Endothelial cell of umbilical vein (primary cell): ENCODE measurements around the gene RNF112. TPM values are rescaled to one million over a fixed set of nuclear protein-coding genes. Genes with fewer than 3 reads are reported as not detected.

Experiments
- BruUV-seq: library from RNA; stranded (reverse); fragments of 400-500 nt; replicated peaks from 2 replicates; lab custom pipeline; 2021; lab: Mats Ljungman, UMichigan
- CTCF ChIA-PET: fragments of 300-600, 350-600 bp; sonication (Branson Sonifier 250); formaldehyde crosslinking; loops from one replicate; lab custom pipeline; 2021; ENCODE audit warnings: antibody characterized with exemption, inconsistent platforms; lab: Charles Lee
- POLR2A ChIA-PET: fragments of 300-600, 350-600 bp; sonication (Branson Sonifier 250); formaldehyde crosslinking; loops from one replicate; lab custom pipeline; 2021; ENCODE audit warnings: antibody characterized with exemption, inconsistent platforms; lab: Charles Lee
- DNase-seq: peaks from one replicate; pipeline ENCODE4 v3.0.0-alpha.2; 2011; ENCODE audit warnings: low read depth, low spot score
- FAIRE-seq: peaks from 2 replicates; lab custom pipeline; 2011; peaks lifted over from hg19 to GRCh38; lab: Jason Lieb, UNC
- H2AFZ ChIP-seq: 2 replicates; pipeline ENCODE4 v1.6.0; 2012; ENCODE audit warnings: low read depth, low read length, control low read depth, inconsistent platforms
- H3K27ac ChIP-seq: 2 replicates; pipeline ENCODE4 v1.5.1; 2011; ENCODE audit warnings: low read depth, mild to moderate bottlenecking, control low read depth, low read length, moderate library complexity; ENCODE audit not compliant: insufficient read depth
- H3K27me3 ChIP-seq, 2 experiments: 2 replicates each; pipeline versions ENCODE4 v1.6.0 to v1.6.1; 2011; ENCODE audit warnings: low read length in 2 of 2, mixed read lengths in 1 of 2; ENCODE audit not compliant: control insufficient read depth in 2 of 2, insufficient read depth in 2 of 2
- H3K36me3 ChIP-seq, 2 experiments: 2 replicates in 1 of 2; 3 replicates in 1 of 2; pipeline ENCODE4 v1.5.1; 2011; ENCODE audit warnings: low read length in 2 of 2, mild to moderate bottlenecking in 1 of 2, moderate library complexity in 1 of 2; ENCODE audit not compliant: control insufficient read depth in 2 of 2, insufficient read depth in 2 of 2; ENCODE audit errors: extremely low read depth in 1 of 2
- H3K4me1 ChIP-seq: 3 replicates; pipeline ENCODE4 v1.5.1; 2011; ENCODE audit warnings: mild to moderate bottlenecking, low read length; ENCODE audit not compliant: control insufficient read depth, insufficient read depth; ENCODE audit errors: extremely low read depth
- H3K4me2 ChIP-seq: 2 replicates; pipeline ENCODE4 v1.6.1; 2011; ENCODE audit warnings: low read length, control low read depth, mixed read lengths; ENCODE audit not compliant: insufficient read depth
- H3K4me3 ChIP-seq, 3 experiments: fragments of 200-600 bp in 1 of 3; sonication (generic), shearing (Covaris generic) in 1 of 3; replicated peaks in 1 of 3; 2 replicates each; pipeline ENCODE4 v1.5.1; 2011 to 2016; ENCODE audit warnings: control low read depth in 3 of 3, low read length in 3 of 3, mild to moderate bottlenecking in 2 of 3, inconsistent platforms in 1 of 3, low read depth in 1 of 3, moderate library complexity in 1 of 3; ENCODE audit not compliant: insufficient read depth in 1 of 3
- H3K79me2 ChIP-seq: 2 replicates; pipeline ENCODE4 v1.6.0; 2012; ENCODE audit warnings: low read length, inconsistent platforms; ENCODE audit not compliant: control insufficient read depth, insufficient read depth
- H3K9ac ChIP-seq: replicated peaks from 2 replicates; pipeline ENCODE3; 2011; ENCODE audit warnings: low read length, control low read depth; ENCODE audit not compliant: insufficient read depth; ENCODE audit errors: extremely low read depth
- H3K9me1 ChIP-seq: replicated peaks from 3 replicates; pipeline ENCODE4 v1.6.0; 2011; ENCODE audit warnings: mild to moderate bottlenecking, low read length; ENCODE audit not compliant: control insufficient read depth, insufficient read depth; ENCODE audit errors: extremely low read depth
- H3K9me3 ChIP-seq: replicated peaks from 2 replicates; pipeline ENCODE4 v1.5.1; 2012; ENCODE audit warnings: low read length, inconsistent platforms; ENCODE audit not compliant: control insufficient read depth, insufficient read depth
- H4K20me1 ChIP-seq: replicated peaks from 2 replicates; pipeline ENCODE3; 2011; ENCODE audit warnings: mild to moderate bottlenecking, low read length; ENCODE audit not compliant: control insufficient read depth, insufficient read depth; ENCODE audit errors: extremely low read depth
- EZH2 ChIP-seq: IDR thresholded peaks from 2 replicates; pipeline ENCODE4 v1.6.1; 2012; ENCODE audit warnings: borderline replicate concordance, low read depth, mild to moderate bottlenecking, moderate library complexity, low read length, inconsistent platforms; ENCODE audit not compliant: severe bottlenecking
- FOS ChIP-seq: IDR thresholded peaks from 2 replicates; pipeline ENCODE4 v1.6.1; 2011; ENCODE audit warnings: mild to moderate bottlenecking, low read length, moderate library complexity, borderline replicate concordance; ENCODE audit not compliant: insufficient read depth
- JUN ChIP-seq: IDR thresholded peaks from 2 replicates; pipeline ENCODE4 v1.6.1; 2011; ENCODE audit warnings: borderline replicate concordance, low read depth; ENCODE audit not compliant: insufficient read length, insufficient read depth
- dilution Hi-C: fragments of 300-500 bp; cut with MboI; formaldehyde crosslinking; loops from one replicate; pipeline ENCODE4 v1.15.0; 2019; ENCODE audit warnings: low sequenced_read_pairs; ENCODE audit not compliant: extremely low pct_ligation_motif_present
- intact Hi-C: fragments of 100-400 bp; cut with micrococcal nuclease; formaldehyde crosslinking; loops from one replicate; pipeline ENCODE4 v1.10.0; 2022
- polyA plus RNA-seq, 4 experiments: library from polyadenylated mRNA; depleted of rRNA in 3 of 4; stranded (reverse) in 3 of 4; unstranded in 1 of 4; fragments of >200 nt; gene quantifications; 2 replicates each; pipeline versions ENCODE4 v1.2.1 to v1.2.3, GENCODE V29; 2011 to 2012; ENCODE audit warnings: missing spikeins in 1 of 4
- total RNA-seq: library from RNA; stranded (reverse); gene quantifications from 2 replicates; pipeline ENCODE4 v1.2.3, GENCODE V29; 2021

The RNF112 gene
- total and polyA plus RNA-seq, 2 donors (not counting 3 experiments of a cell fraction or from before 2014, with no cell fraction given), result 0.06 to 0.11 TPM

DNA sequence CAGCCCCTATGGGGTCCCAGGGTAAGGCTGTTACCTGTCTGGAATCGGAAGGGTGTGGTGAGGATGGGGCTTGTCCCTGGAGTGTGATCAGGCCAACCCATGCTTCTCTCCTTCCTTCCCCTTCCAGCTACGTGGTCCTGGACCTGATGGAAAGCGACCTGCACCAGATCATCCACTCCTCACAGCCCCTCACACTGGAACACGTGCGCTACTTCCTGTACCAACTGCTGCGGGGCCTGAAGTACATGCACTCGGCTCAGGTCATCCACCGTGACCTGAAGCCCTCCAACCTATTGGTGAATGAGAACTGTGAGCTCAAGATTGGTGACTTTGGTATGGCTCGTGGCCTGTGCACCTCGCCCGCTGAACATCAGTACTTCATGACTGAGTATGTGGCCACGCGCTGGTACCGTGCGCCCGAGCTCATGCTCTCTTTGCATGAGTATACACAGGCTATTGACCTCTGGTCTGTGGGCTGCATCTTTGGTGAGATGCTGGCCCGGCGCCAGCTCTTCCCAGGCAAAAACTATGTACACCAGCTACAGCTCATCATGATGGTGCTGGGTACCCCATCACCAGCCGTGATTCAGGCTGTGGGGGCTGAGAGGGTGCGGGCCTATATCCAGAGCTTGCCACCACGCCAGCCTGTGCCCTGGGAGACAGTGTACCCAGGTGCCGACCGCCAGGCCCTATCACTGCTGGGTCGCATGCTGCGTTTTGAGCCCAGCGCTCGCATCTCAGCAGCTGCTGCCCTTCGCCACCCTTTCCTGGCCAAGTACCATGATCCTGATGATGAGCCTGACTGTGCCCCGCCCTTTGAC, 30.3 kb upstream of the RNF112 start:
- no peak overlapping the region for H3K9ac ChIP-seq
- peaks cover 13 to 32% of the 10 kb centered on the region in 2 experiments for H3K36me3 ChIP-seq
- intact Hi-C loops, result no loop called here
- H3K4me1 ChIP-seq, result peaks cover 7% of the 10 kb centered on the region
- POLR2A ChIA-PET, result no interaction called here
- no peaks in the 10 kb centered on the region for H3K9me1 ChIP-seq
- TF ChIP-seq JUN, result no peak
- no peak for TF ChIP-seq FOS
- no peak overlapping the region for H2AFZ ChIP-seq
- H3K79me2 ChIP-seq, result peaks cover 15% of the 10 kb centered on the region
- CTCF ChIA-PET, result interaction anchor here (1.8 to 3.3 kb wide), 2 partner anchors 18 to 67 kb away, joined by 6 to 38 read pairs; partner anchors contain the start of gene B9D1
- no peaks in the 10 kb centered on the region for H3K9me3 ChIP-seq
- no peak overlapping the region for H3K4me3 ChIP-seq
- no TSS peak for BruUV-seq
- no peak overlapping the region for H3K4me2 ChIP-seq
- dilution Hi-C loops, result no loop called here
- FAIRE-seq (no peak), DNase-seq (no peak)
- no peaks in the 10 kb centered on the region for H4K20me1 ChIP-seq
- H3K27me3 ChIP-seq, result no peaks in the 10 kb centered on the region
- H3K27ac ChIP-seq, result no peak overlapping the region

- no peak for FAIRE-seq
- DNase-seq, result no peak
- Histone ChIP-seq H2AFZ (no peak overlapping the region), H3K4me2 (no peak overlapping the region), H3K4me1 (peaks cover 7% of the 10 kb centered on the region), H3K9me3 (no peaks in the 10 kb centered on the region), H3K27me3 (no peaks in the 10 kb centered on the region), H3K9ac (no peak overlapping the region), H3K79me2 (peaks cover 15% of the 10 kb centered on the region), H3K27ac (no peak overlapping the region), H3K36me3 (peaks cover 13 to 32% of the 10 kb centered on the region in 2 experiments), H3K9me1 (no peaks in the 10 kb centered on the region), H4K20me1 (no peaks in the 10 kb centered on the region), H3K4me3 (no peak overlapping the region)
- intact Hi-C loops, result no loop called here
- dilution Hi-C loops, result no loop called here
- BruUV-seq, result no TSS peak
- ChIA-PET POLR2A (no interaction called here), CTCF (no interaction called here)
- no peak for TF ChIP-seq EZH2
Measured at GRCh38 chr17:19381361-19381740, 29.7 kb upstream of the RNF112 start.
